Fibroblast of lung (primary cell): ENCODE measurements around the gene SCTR. TPM values are rescaled to one million over a fixed set of nuclear protein-coding genes. Genes with fewer than 3 reads are reported as not detected.

ENCODE experiments used
- DNase-seq, 2 donors: peaks; one replicate each; pipeline versions ENCODE4 v3.0.0 to v3.0.0-alpha.2; 2010; ENCODE audit warnings: low read depth in 2 of 2
- H2AFZ ChIP-seq: 2 replicates; pipeline ENCODE4 v1.5.1; 2012; ENCODE audit warnings: low read length, control low read depth, inconsistent platforms
- H3K27ac ChIP-seq: 2 replicates; pipeline ENCODE4 v1.5.1; 2011; ENCODE audit warnings: low read length, control low read depth; ENCODE audit not compliant: insufficient read depth
- H3K27me3 ChIP-seq: 2 replicates; pipeline ENCODE4 v1.5.1; 2011; ENCODE audit warnings: mild to moderate bottlenecking, low read length; ENCODE audit not compliant: control insufficient read depth, insufficient read depth
- H3K36me3 ChIP-seq: 2 replicates; pipeline ENCODE4 v1.5.1; 2011; ENCODE audit warnings: low read length; ENCODE audit not compliant: control insufficient read depth, insufficient read depth
- H3K4me1 ChIP-seq: 2 replicates; pipeline ENCODE4 v1.5.1; 2011; ENCODE audit warnings: low read length; ENCODE audit not compliant: control insufficient read depth, insufficient read depth; ENCODE audit errors: extremely low read depth
- H3K4me2 ChIP-seq: 2 replicates; pipeline ENCODE4 v1.5.1; 2011; ENCODE audit warnings: low read length, control low read depth; ENCODE audit not compliant: insufficient read depth; ENCODE audit errors: extremely low read depth
- H3K4me3 ChIP-seq, 4 experiments: fragments of 200-600 bp in 1 of 4; sonication (generic) in 1 of 4; replicated peaks in 1 of 4; 2 replicates each; pipeline ENCODE4 v1.5.1; 2011 to 2016; ENCODE audit warnings: low read length in 4 of 4, low read depth in 3 of 4, mild to moderate bottlenecking in 3 of 4, control low read depth in 2 of 4, inconsistent platforms in 1 of 4, mixed read lengths in 1 of 4; ENCODE audit not compliant: insufficient read depth in 1 of 4; ENCODE audit errors: control extremely low read depth in 1 of 4
- H3K79me2 ChIP-seq: 2 replicates; pipeline ENCODE4 v1.5.1; 2012; ENCODE audit warnings: mild to moderate bottlenecking, low read length, inconsistent platforms; ENCODE audit not compliant: control insufficient read depth, insufficient read depth
- H3K9ac ChIP-seq: 2 replicates; pipeline ENCODE4 v1.5.1; 2011; ENCODE audit warnings: mild to moderate bottlenecking, low read length, control low read depth; ENCODE audit not compliant: insufficient read depth
- H3K9me3 ChIP-seq: 2 replicates; pipeline ENCODE4 v1.5.1; 2012; ENCODE audit warnings: low read depth, low read length; ENCODE audit not compliant: control insufficient read depth, insufficient read depth
- H4K20me1 ChIP-seq: 2 replicates; pipeline ENCODE4 v1.5.1; 2011; ENCODE audit warnings: low read length; ENCODE audit not compliant: control insufficient read depth, insufficient read depth; ENCODE audit errors: extremely low read depth
- EZH2 ChIP-seq: IDR thresholded peaks from 2 replicates; pipeline ENCODE4 v1.5.1; 2012; ENCODE audit warnings: low read length, control low read depth, mild to moderate bottlenecking; ENCODE audit errors: missing control alignments
- polyA plus RNA-seq, 2 donors: library from polyadenylated mRNA; depleted of rRNA in 1 of 2; stranded (reverse) in 1 of 2; unstranded in 1 of 2; fragments of >200 nt; gene quantifications; 2 replicates each; pipeline ENCODE4 v1.2.1, GENCODE V29; 2011 to 2012; ENCODE audit warnings: missing spikeins in 1 of 2
- total RNA-seq: library from RNA; depleted of rRNA; stranded (reverse); fragments of >200 nt; gene quantifications from 2 replicates; pipeline ENCODE4 v1.2.1, GENCODE V29; 2014
- TF ChIP-seq, protein P1 (sequence below), 2 donors: IDR thresholded peaks in 1 of 2; conservative IDR thresholded peaks in 1 of 2; 1 replicate in 1 of 2; 2 replicates in 1 of 2; pipeline ENCODE4 v1.5.1; 2011 to 2012; ENCODE audit warnings: low read length in 2 of 2, control low read depth in 1 of 2, inconsistent platforms in 1 of 2, low read depth in 1 of 2, mild to moderate bottlenecking in 1 of 2

Gene SCTR
- total and polyA plus RNA-seq, 2 donors (not counting 1 experiment from before 2014, with no cell fraction given): not detected

DNA sequence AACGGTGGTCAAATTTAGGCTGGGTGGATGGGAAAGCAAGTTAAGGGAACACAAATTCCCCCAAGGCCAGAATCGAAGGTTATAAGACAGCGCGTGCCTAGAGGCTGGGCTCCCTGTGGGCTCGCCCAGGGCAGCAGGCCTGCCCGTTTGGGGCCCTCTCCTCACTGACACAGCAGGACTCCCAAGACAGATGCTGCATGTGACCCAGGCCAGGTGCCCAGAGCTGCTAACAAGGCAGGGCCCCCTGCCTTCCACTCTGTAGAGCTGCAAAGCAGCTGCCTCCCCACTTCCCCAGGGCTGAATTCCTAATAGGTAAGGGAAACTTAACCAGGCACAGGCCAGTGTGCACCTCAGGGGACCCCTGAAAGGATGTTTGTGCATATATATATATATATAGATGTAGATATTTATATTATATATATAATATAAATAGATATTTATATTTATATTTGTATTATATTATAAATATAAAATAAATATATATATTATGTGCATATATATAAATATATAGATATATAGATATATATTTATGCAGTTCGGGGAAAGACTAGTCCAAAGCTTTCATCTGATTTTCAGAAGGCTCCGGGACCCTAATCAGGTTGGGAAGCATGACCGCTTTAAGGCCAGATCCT, 48.9 kb downstream of the SCTR start:
- Histone ChIP-seq H3K9ac (no peak overlapping the region), H3K27me3 (no peaks in the 10 kb centered on the region), H3K9me3 (no peaks in the 10 kb centered on the region), H3K27ac (no peak overlapping the region), H3K4me1 (no peaks in the 10 kb centered on the region), H3K4me2 (no peak overlapping the region), H3K79me2 (no peaks in the 10 kb centered on the region), H3K36me3 (no peaks in the 10 kb centered on the region), H3K4me3 (no peak overlapping the region), H4K20me1 (no peaks in the 10 kb centered on the region), H2AFZ (no peak overlapping the region)
- TF ChIP-seq EZH2: no peak
- TF ChIP-seq, protein P1, sequence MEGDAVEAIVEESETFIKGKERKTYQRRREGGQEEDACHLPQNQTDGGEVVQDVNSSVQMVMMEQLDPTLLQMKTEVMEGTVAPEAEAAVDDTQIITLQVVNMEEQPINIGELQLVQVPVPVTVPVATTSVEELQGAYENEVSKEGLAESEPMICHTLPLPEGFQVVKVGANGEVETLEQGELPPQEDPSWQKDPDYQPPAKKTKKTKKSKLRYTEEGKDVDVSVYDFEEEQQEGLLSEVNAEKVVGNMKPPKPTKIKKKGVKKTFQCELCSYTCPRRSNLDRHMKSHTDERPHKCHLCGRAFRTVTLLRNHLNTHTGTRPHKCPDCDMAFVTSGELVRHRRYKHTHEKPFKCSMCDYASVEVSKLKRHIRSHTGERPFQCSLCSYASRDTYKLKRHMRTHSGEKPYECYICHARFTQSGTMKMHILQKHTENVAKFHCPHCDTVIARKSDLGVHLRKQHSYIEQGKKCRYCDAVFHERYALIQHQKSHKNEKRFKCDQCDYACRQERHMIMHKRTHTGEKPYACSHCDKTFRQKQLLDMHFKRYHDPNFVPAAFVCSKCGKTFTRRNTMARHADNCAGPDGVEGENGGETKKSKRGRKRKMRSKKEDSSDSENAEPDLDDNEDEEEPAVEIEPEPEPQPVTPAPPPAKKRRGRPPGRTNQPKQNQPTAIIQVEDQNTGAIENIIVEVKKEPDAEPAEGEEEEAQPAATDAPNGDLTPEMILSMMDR (conservative IDR thresholded peaks at IDR 0.05 in 1 of 2, IDR thresholded peaks at IDR 0.05 in 1 of 2; ENCODE audit: low read depth in 1 of 2, low read length in 2 of 2): no peak
- no peak for DNase-seq

DNA sequence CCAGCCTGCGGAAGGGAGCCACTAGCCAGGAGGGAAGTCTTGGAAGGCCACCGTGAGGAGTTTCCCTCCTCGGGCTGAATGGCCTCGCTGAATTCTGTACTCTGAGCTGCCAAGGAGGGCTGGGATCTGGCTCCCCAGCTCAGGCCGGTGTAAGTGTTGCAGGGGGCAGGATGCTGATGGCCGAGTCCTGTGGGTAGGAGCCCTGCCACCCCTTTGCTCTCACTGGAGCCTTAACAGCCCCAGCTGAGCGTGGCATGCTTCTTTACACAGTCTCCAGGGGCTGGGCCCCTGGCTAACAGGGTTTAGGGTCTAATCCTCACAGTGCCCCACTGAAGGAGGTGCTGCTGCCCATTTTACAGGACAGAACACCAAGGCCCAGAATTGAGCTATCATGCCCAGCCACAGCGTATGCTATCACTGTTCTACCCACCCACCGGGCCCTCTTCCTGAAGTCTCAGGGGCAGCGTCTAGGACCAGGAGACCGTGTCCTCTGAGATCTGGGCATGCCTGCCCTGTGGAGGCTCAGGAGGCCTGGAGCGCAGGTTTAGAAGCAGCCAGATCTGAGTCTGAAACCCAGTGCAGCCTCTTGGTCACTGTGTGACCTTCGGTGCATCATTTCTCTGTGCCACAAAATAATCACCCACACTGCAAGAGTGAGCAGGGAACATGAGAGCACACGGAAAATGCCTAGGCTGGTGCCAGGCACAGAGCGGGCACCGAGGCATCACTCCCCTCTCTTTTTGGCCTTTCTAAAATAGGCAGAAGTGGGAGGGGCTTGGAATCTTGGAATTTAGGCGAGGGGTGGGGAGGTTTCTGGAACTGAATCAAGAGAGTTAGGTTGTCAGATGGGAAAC, 49.7 kb downstream of the SCTR start:
- no peak overlapping the region for H2AFZ ChIP-seq
- no peaks in the 10 kb centered on the region for H3K79me2 ChIP-seq
- H4K20me1 ChIP-seq: no peaks in the 10 kb centered on the region
- TF ChIP-seq EZH2: no peak
- TF ChIP-seq, protein P1 (conservative IDR thresholded peaks at IDR 0.05 in 1 of 2, IDR thresholded peaks at IDR 0.05 in 1 of 2; ENCODE audit: low read depth in 1 of 2, low read length in 2 of 2): no peak
- DNase-seq: no peak
- no peak overlapping the region for H3K4me3 ChIP-seq
- no peak overlapping the region for H3K27ac ChIP-seq
- no peak overlapping the region for H3K9ac ChIP-seq
- H3K4me1 ChIP-seq: no peaks in the 10 kb centered on the region
- H3K9me3 ChIP-seq: no peaks in the 10 kb centered on the region
- H3K27me3 ChIP-seq: no peaks in the 10 kb centered on the region
- H3K36me3 ChIP-seq: no peaks in the 10 kb centered on the region
- no peak overlapping the region for H3K4me2 ChIP-seq

DNA sequence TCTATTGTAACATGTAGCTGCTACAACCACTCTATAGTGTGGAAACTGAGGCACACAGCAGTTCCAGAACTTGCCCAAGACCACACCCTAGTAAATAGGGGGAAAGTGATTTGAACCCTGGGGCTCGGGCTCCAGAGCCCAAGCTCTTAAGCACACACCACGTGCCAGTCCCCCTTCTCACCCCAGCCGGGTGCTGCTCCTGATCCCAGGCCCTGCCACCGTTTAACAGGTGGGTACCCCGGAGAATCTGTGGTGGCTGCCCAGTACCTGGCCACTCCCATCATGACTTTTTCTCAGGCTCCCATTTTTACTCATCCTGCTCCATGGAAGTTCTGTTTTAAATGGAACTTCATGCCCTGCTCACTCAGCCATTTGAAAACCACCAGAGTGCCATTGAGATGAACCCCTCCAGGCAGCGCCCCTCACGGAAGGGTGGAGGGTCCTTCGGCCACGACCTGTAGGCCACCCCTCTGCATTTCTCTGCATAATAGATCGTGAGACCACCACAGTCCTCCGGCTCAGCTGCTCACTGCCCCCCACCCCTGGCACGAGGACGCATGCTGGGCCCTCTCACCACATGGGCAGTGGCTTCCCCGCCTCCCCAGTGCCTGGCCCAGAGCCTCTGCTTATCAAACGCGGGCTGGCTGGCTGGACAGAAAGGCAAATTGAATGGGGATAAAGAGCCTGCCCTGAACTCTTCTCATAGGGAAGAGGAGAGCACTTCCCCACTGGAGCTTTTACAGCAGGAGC, 50.5 kb downstream of the SCTR start:
- H2AFZ ChIP-seq: no peak overlapping the region
- H4K20me1 ChIP-seq: no peaks in the 10 kb centered on the region
- no peaks in the 10 kb centered on the region for H3K27me3 ChIP-seq
- no peak overlapping the region for H3K27ac ChIP-seq
- no peak overlapping the region for H3K4me2 ChIP-seq
- H3K36me3 ChIP-seq: no peaks in the 10 kb centered on the region
- no peak for TF ChIP-seq EZH2
- TF ChIP-seq, protein P1 (conservative IDR thresholded peaks at IDR 0.05 in 1 of 2, IDR thresholded peaks at IDR 0.05 in 1 of 2; ENCODE audit: low read depth in 1 of 2, low read length in 2 of 2): no peak
- H3K4me3 ChIP-seq: no peak overlapping the region
- no peaks in the 10 kb centered on the region for H3K9me3 ChIP-seq
- no peak for DNase-seq
- H3K79me2 ChIP-seq: no peaks in the 10 kb centered on the region
- H3K9ac ChIP-seq: no peak overlapping the region
- H3K4me1 ChIP-seq: no peaks in the 10 kb centered on the region
